SK-N-SH (cell line): Measurements from ENCODE around the gene PGS1. TPM values are rescaled to one million over a fixed set of nuclear protein-coding genes. Genes with fewer than 3 reads are reported as not detected.
A peak's percentile ranks its signal among the peaks of the same experiment; 100 is the strongest.

ENCODE experiments used
- CTCF ChIP-seq: fragments of 200-600 bp; sonication (generic); IDR thresholded peaks from 2 replicates; pipeline ENCODE4 v1.6.1; 2017; ENCODE audit warnings: antibody characterized with exemption, mild to moderate bottlenecking, moderate library complexity
- ELF1 ChIP-seq: IDR thresholded peaks from 2 replicates; pipeline ENCODE4 v1.4.0; 2012
- EZH2phosphoT487 ChIP-seq: fragments of 200-600 bp; sonication (generic); IDR thresholded peaks from 2 replicates; pipeline ENCODE4 v1.6.1; 2017; ENCODE audit warnings: low read depth, mixed run types, mild to moderate bottlenecking, antibody characterized with exemption, moderate library complexity, borderline replicate concordance
- FOSL2 ChIP-seq: IDR thresholded peaks from 2 replicates; pipeline ENCODE4 v1.4.0; 2012; ENCODE audit warnings: low read depth, mild to moderate bottlenecking, moderate library complexity, borderline replicate concordance
- GABPA ChIP-seq: IDR thresholded peaks from 2 replicates; pipeline ENCODE4 v1.4.0; 2012; ENCODE audit warnings: low read depth, mild to moderate bottlenecking
- MAX ChIP-seq: IDR thresholded peaks from 2 replicates; pipeline ENCODE4 v1.4.0; 2012; ENCODE audit warnings: low read depth
- NFIC ChIP-seq: IDR thresholded peaks from 2 replicates; pipeline ENCODE4 v1.4.0; 2012; ENCODE audit warnings: borderline replicate concordance
- PBX3 ChIP-seq: IDR thresholded peaks from 2 replicates; pipeline ENCODE4; 2012
- POLR2AphosphoS5 ChIP-seq: IDR thresholded peaks from 2 replicates; pipeline ENCODE4 v1.6.1; 2012; ENCODE audit warnings: low read depth, low read length
- RCOR1 ChIP-seq: fragments of 150-350 bp; IDR thresholded peaks from 2 replicates; pipeline ENCODE4 v1.6.1; 2017; ENCODE audit warnings: antibody characterized with exemption, low read length
- RFX5 ChIP-seq: IDR thresholded peaks from 2 replicates; pipeline ENCODE4 v1.6.1; 2012; ENCODE audit warnings: mild to moderate bottlenecking, improper control_type of control experiment, low read length
- RXRA ChIP-seq: IDR thresholded peaks from 2 replicates; pipeline ENCODE4 v1.4.0; 2012; ENCODE audit warnings: low read depth, mild to moderate bottlenecking, borderline replicate concordance
- TAF1 ChIP-seq: IDR thresholded peaks from 2 replicates; pipeline ENCODE4 v1.6.1; 2012; ENCODE audit warnings: low read depth, mild to moderate bottlenecking, low read length, moderate library complexity, borderline replicate concordance
- TCF12 ChIP-seq: IDR thresholded peaks from 2 replicates; pipeline ENCODE4 v1.4.0; 2012
- USF1 ChIP-seq: IDR thresholded peaks from 2 replicates; pipeline ENCODE4 v1.4.0; 2012; ENCODE audit warnings: low read depth, borderline replicate concordance
- ZBTB33 ChIP-seq: IDR thresholded peaks from 2 replicates; pipeline ENCODE4 v1.4.0; 2012; ENCODE audit warnings: low read depth, borderline replicate concordance
- polyA plus RNA-seq, 3 experiments: library from polyadenylated mRNA; depleted of rRNA; stranded (reverse); fragments of >200 nt; gene quantifications; 2 replicates each; pipeline ENCODE4 v1.2.3, GENCODE V29; 2012

Gene PGS1
- polyA plus RNA-seq, 1 of the 3 experiments (the other 2 are of a cell fraction) = 88.4 TPM

GRCh38 chr17:78360371-78361224, 17.9 kb upstream of the PGS1 start (continued):
- TF ChIP-seq USF1 (no peak), CTCF (peak; percentile 99), ELF1 (no peak), MAX (peak; percentile 66; the same call in 1 of the 2 replicates), TAF1 (no peak), RCOR1 (peak; percentile 37; the same call in 1 of the 2 replicates), RFX5 (peak; percentile 24; the same call in 1 of the 2 replicates), POLR2AphosphoS5 (no peak), EZH2phosphoT487 (no peak), RXRA (no peak), FOSL2 (no peak), PBX3 (no peak; the same call in 1 of the 2 replicates), NFIC (peak; percentile 61; the same call in 1 of the 2 replicates), TCF12 (peak; percentile 38; the same call in 1 of the 2 replicates), ZBTB33 (no peak), GABPA (no peak)
- TF ChIP-seq, all 33 proteins: peak for 14
